T-helper 1 cell treated with Interleukin-12 subunit alpha and Interleukin-12 subunit beta and Interleukin-4 antibody, amounts not matched to agents 30 μg/mL and 1 μg/mL, for 36 hours (primary cell): ENCODE results near the gene SARS1.
"Not testable (repeated sequence)": the region's sequence is repeated elsewhere in the genome, so short reads cannot be mapped to it uniquely, and the experiment has no call there.

Source experiments
- H3K27ac Mint-ChIP-seq: one replicate; pipeline ENCODE4 v1.8.0; 2021; ENCODE audit warnings: mild to moderate bottlenecking, mixed read lengths
- H3K27me3 Mint-ChIP-seq: one replicate; pipeline ENCODE4 v1.8.0; 2021; ENCODE audit warnings: low read depth, mixed read lengths
- H3K36me3 Mint-ChIP-seq: one replicate; pipeline ENCODE4 v1.8.0; 2021; ENCODE audit warnings: low read depth, mixed read lengths
- H3K4me1 Mint-ChIP-seq: one replicate; pipeline ENCODE4 v1.8.0; 2021; ENCODE audit warnings: low read depth, mixed read lengths
- H3K4me3 Mint-ChIP-seq: one replicate; pipeline ENCODE4 v1.8.0; 2021; ENCODE audit warnings: mild to moderate bottlenecking, moderate library complexity, mixed read lengths
- H3K9me3 Mint-ChIP-seq: one replicate; pipeline ENCODE4 v1.8.0; 2021; ENCODE audit warnings: mixed read lengths

The SARS1 gene, protein sequence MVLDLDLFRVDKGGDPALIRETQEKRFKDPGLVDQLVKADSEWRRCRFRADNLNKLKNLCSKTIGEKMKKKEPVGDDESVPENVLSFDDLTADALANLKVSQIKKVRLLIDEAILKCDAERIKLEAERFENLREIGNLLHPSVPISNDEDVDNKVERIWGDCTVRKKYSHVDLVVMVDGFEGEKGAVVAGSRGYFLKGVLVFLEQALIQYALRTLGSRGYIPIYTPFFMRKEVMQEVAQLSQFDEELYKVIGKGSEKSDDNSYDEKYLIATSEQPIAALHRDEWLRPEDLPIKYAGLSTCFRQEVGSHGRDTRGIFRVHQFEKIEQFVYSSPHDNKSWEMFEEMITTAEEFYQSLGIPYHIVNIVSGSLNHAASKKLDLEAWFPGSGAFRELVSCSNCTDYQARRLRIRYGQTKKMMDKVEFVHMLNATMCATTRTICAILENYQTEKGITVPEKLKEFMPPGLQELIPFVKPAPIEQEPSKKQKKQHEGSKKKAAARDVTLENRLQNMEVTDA

GRCh38 chr1:109213824-109214693 is at the start of gene SARS1:
TSS of gene SARS1 (plus strand) at chr1:109213918. CDS start at chr1:109213993, 75 bp downstream.
- Mint-ChIP-seq H3K4me1 (peaks cover 27% of the 10 kb centered on the region), H3K27ac (peak within 1 kb of the TSS; percentile 93), H3K36me3 (peaks cover 28% of the 10 kb centered on the region), H3K27me3 (peaks cover 6% of the 10 kb centered on the region), H3K9me3 (no peaks in the 10 kb centered on the region), H3K4me3 (peak within 1 kb of the TSS; percentile 92)

GRCh38 chr1:109164538-109164937 is 49.2 kb upstream of the SARS1 start:
- H3K27ac Mint-ChIP-seq, result no peak overlapping the region
- peaks cover 3% of the 10 kb centered on the region for H3K36me3 Mint-ChIP-seq
- H3K4me3 Mint-ChIP-seq, result no peak overlapping the region
- H3K27me3 Mint-ChIP-seq, result no peaks in the 10 kb centered on the region
- H3K9me3 Mint-ChIP-seq, result no peaks in the 10 kb centered on the region
- peaks cover 18% of the 10 kb centered on the region for H3K4me1 Mint-ChIP-seq

DNA sequence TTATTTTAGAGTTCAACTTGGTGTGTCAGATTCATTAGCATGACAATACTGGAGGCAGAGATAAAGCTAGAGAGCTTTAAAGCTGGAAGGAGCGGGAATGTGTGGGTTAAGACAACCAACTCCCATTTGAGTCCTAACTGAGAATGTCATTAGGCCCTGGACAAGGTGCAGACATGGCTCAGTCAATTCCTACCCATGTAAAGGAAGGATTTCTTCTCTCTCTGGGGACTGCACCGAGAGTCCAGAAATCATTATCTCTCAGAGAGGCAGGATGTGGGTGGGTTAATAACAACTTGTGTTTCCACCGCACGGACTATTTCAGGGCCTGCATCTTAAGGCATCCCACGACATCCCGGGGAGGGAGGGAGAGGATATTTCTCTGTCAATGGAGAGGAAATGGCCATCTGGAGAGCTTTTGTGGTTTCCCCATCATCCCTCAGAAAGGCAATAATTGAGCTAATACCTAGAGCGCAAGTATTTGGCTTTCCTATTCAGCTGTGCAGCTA is 46.7 kb upstream of the SARS1 start:
- Mint-ChIP-seq H3K4me1 (peaks cover 14% of the 10 kb centered on the region), H3K27me3 (no peaks in the 10 kb centered on the region), H3K27ac (no peak overlapping the region), H3K9me3 (no peaks in the 10 kb centered on the region), H3K4me3 (no peak overlapping the region), H3K36me3 (peaks cover 3% of the 10 kb centered on the region)

- Mint-ChIP-seq H3K36me3 (no peaks in the 10 kb centered on the region), H3K9me3 (no peaks in the 10 kb centered on the region), H3K4me3 (no peak overlapping the region), H3K4me1 (peaks cover 3% of the 10 kb centered on the region), H3K27me3 (no peaks in the 10 kb centered on the region), H3K27ac (no peak overlapping the region)
These were observed 43.5 kb upstream of the SARS1 start for GRCh38 chr1:109170035-109170764.

- H3K27ac Mint-ChIP-seq, result no peak overlapping the region
- H3K4me1 Mint-ChIP-seq, result peaks cover 3% of the 10 kb centered on the region
- H3K27me3 Mint-ChIP-seq, result no peaks in the 10 kb centered on the region
- no peaks in the 10 kb centered on the region for H3K36me3 Mint-ChIP-seq
- no peak overlapping the region for H3K4me3 Mint-ChIP-seq
- no peaks in the 10 kb centered on the region for H3K9me3 Mint-ChIP-seq
These were observed 42.1 kb upstream of the SARS1 start for GRCh38 chr1:109171646-109172045.

DNA sequence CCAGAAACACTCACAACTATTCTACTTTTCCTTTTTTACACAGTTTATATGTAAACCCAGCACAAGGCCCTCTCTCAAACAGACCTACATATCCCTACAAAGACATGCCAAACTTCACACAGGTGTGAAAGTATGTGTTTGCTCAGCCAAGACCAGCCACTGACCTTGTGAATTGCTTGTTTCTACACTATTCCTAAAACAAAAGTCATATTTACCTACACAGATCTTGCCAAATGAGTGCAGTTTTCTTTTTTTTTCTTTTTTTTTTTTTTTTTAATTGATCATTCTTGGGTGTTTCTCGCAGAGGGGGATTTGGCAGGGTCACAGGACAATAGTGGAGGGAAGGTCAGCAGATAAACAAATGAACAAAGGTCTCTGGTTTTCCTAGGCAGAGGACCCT is 37.4 kb upstream of the SARS1 start:
- H3K27ac Mint-ChIP-seq, H3K27me3 Mint-ChIP-seq, H3K4me1 Mint-ChIP-seq, H3K36me3 Mint-ChIP-seq, H3K9me3 Mint-ChIP-seq, H3K4me3 Mint-ChIP-seq: not testable (repeated sequence)

GRCh38 chr1:109180715-109181084 is 33.0 kb upstream of the SARS1 start:
- H3K36me3 Mint-ChIP-seq, H3K27ac Mint-ChIP-seq, H3K4me3 Mint-ChIP-seq, H3K9me3 Mint-ChIP-seq, H3K27me3 Mint-ChIP-seq, H3K4me1 Mint-ChIP-seq: not testable (repeated sequence)

GRCh38 chr1:109181085-109181806 is 32.5 kb upstream of the SARS1 start:
- H3K36me3 Mint-ChIP-seq, result no peaks in the 10 kb centered on the region
- H3K27me3 Mint-ChIP-seq, result no peaks in the 10 kb centered on the region
- no peak overlapping the region for H3K4me3 Mint-ChIP-seq
- H3K9me3 Mint-ChIP-seq, result no peaks in the 10 kb centered on the region
- H3K4me1 Mint-ChIP-seq, result no peaks in the 10 kb centered on the region
- no peak overlapping the region for H3K27ac Mint-ChIP-seq

GRCh38 chr1:109181807-109182163 is 31.9 kb upstream of the SARS1 start:
- Mint-ChIP-seq H3K9me3 (no peaks in the 10 kb centered on the region), H3K36me3 (no peaks in the 10 kb centered on the region), H3K4me1 (no peaks in the 10 kb centered on the region), H3K27ac (no peak overlapping the region), H3K4me3 (no peak overlapping the region), H3K27me3 (no peaks in the 10 kb centered on the region)

GRCh38 chr1:109183058-109183738 is 30.5 kb upstream of the SARS1 start:
- Mint-ChIP-seq H3K27ac (no peak overlapping the region), H3K27me3 (no peaks in the 10 kb centered on the region), H3K4me1 (no peaks in the 10 kb centered on the region), H3K4me3 (no peak overlapping the region), H3K36me3 (no peaks in the 10 kb centered on the region), H3K9me3 (no peaks in the 10 kb centered on the region)

GRCh38 chr1:109184687-109185086 is 29.0 kb upstream of the SARS1 start:
- Mint-ChIP-seq H3K36me3 (no peaks in the 10 kb centered on the region), H3K9me3 (no peaks in the 10 kb centered on the region), H3K4me3 (no peak overlapping the region), H3K27ac (no peak overlapping the region), H3K4me1 (no peaks in the 10 kb centered on the region), H3K27me3 (no peaks in the 10 kb centered on the region)

DNA sequence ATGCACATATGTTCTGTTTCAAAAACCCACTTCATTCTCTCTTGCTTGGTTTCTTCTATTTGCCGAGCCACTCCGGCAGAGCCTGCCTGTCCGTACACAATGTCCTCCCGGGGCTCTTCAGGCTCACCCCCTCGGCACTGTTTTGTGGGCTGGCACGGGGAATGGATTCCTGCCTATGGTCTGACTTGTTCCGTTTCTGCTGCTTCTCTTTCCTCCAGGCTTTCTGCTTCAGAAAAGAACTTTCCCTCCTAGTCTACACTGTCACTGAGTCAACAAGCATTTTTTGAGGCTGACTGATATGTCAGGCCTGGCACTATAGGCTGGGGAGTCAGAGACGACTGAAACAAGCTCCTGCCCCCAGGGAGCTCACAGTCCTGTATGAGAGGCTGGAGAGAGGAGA is 28.4 kb upstream of the SARS1 start:
- H3K4me1 Mint-ChIP-seq, result no peaks in the 10 kb centered on the region
- H3K27me3 Mint-ChIP-seq, result no peaks in the 10 kb centered on the region
- H3K9me3 Mint-ChIP-seq, result no peaks in the 10 kb centered on the region
- H3K36me3 Mint-ChIP-seq, result no peaks in the 10 kb centered on the region
- no peak overlapping the region for H3K4me3 Mint-ChIP-seq
- H3K27ac Mint-ChIP-seq, result no peak overlapping the region

DNA sequence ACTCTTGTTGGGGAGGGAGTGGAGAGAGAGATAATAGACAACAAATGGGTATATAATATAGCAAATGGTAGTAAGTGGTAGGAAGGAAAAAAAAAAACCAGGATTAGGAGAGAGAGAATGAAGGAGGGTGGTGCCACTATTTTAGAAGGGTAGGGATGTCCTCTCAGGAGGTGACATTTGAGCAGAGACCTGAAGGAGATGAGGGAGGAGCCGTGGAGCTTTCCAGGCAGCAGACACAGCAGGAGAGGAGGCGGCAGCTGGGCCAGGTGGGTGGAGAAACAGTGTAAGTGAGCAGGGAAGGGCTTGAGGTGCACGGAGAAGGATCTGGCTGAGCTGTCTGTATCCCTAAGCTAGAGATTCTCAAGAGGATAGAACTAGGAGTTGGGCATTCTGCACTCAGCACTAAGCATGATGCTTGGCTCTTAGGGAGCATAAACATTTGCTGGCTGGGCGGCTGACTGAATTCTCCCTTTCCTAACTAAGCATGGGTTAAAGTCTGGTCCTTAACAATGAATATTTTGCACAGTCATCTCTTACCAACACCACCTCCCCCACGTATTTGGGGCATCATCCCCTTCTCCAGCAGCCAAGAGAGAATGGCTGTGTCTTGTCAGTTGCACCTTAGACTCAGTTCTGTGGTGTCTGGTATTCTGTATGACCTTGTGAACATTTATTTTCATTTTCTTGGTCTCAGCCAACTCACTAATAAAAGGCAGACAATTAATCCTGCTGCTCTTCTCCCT is 27.6 kb upstream of the SARS1 start:
- Mint-ChIP-seq H3K27ac (no peak overlapping the region), H3K9me3 (no peaks in the 10 kb centered on the region)

More for the DNA sequence above, 27.6 kb upstream of the SARS1 start:
- Mint-ChIP-seq H3K27me3 (no peaks in the 10 kb centered on the region), H3K36me3 (no peaks in the 10 kb centered on the region), H3K4me1 (no peaks in the 10 kb centered on the region), H3K4me3 (no peak overlapping the region)
